HFFc6 (cell line): Measurements from ENCODE around the gene ZXDA. TPM values are rescaled to one million over a fixed set of nuclear protein-coding genes. Genes with fewer than 3 reads are reported as not detected.

Experiments used
- DNase-seq: peaks from one replicate; pipeline ENCODE4 v3.0.0-alpha.2; 2018
- H3K27ac Mint-ChIP-seq: 2 replicates; pipeline ENCODE4 v1.8.0; 2020; ENCODE audit warnings: mild to moderate bottlenecking, mixed read lengths
- H3K27me3 Mint-ChIP-seq: 2 replicates; pipeline ENCODE4 v1.8.0; 2021; ENCODE audit warnings: mild to moderate bottlenecking, moderate library complexity, mixed read lengths; ENCODE audit not compliant: insufficient read depth
- H3K36me3 Mint-ChIP-seq: 2 replicates; pipeline ENCODE4 v1.8.0; 2021; ENCODE audit warnings: low read depth, mixed read lengths
- H3K4me1 Mint-ChIP-seq: 2 replicates; pipeline ENCODE4 v1.8.0; 2020; ENCODE audit warnings: low read depth, mixed read lengths
- H3K4me3 Mint-ChIP-seq: 2 replicates; pipeline ENCODE4 v1.8.0; 2020; ENCODE audit warnings: mild to moderate bottlenecking, moderate library complexity, mixed read lengths
- H3K9me3 Mint-ChIP-seq: 2 replicates; pipeline ENCODE4 v1.8.0; 2020; ENCODE audit warnings: mild to moderate bottlenecking, mixed read lengths
- CTCF ChIP-seq: fragments of 200-600 bp; sonication (generic); IDR thresholded peaks from 2 replicates; pipeline ENCODE4 v1.5.0; 2021; ENCODE audit warnings: antibody characterized with exemption, mild to moderate bottlenecking
- total RNA-seq, 6 experiments: library from RNA; stranded (reverse); fragmentation: NEBNext Ultra II Directional; extraction: Animal tissue kit (Norgen Biotek cat#: 25700); gene quantifications; 2 replicates in 1 of 6; 3 replicates in 5 of 6; pipeline ENCODE4 v1.2.3, GENCODE V29; 2021

Gene ZXDA
- total RNA-seq, 6 experiments from 2014 or later: 2.3 to 3.5 (median 3.2) TPM

GRCh38 chrX:57906790-57907189, 3.5 kb downstream of the ZXDA start:
- Mint-ChIP-seq H3K27ac (peak overlapping the region; percentile 70), H3K4me1 (peaks cover 41% of the 10 kb centered on the region), H3K27me3 (no peaks in the 10 kb centered on the region), H3K4me3 (peak overlapping the region; percentile 68), H3K36me3 (no peaks in the 10 kb centered on the region; the same call in 1 of the 2 replicates), H3K9me3 (no peaks in the 10 kb centered on the region)
- TF ChIP-seq CTCF: no peak
- DNase-seq: peak; percentile 76

DNA sequence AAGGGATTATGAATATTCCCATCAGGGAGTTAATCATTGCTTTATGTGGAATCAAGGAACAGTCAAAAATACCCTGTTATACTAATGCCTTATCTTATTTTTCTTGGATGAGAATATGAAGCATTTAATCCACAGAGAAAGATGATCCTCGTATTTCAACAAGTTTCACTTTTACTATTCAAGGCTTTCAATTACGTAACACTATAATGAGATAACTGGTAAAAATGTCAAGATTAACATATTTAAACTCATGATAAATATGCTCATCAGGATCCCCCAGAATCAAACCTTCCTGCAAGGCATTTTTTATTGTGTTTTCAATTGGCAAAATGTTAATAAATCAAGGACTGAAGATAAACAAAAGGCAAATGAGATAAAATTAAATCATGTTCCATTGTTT, 5.1 kb downstream of the ZXDA start:
- Mint-ChIP-seq H3K27me3 (no peaks in the 10 kb centered on the region), H3K27ac (peak overlapping the region; percentile 72; the same call in 1 of the 2 replicates), H3K4me1 (peaks cover 38% of the 10 kb centered on the region), H3K9me3 (no peaks in the 10 kb centered on the region), H3K36me3 (no peaks in the 10 kb centered on the region; the same call in 1 of the 2 replicates), H3K4me3 (peak overlapping the region; percentile 84)
- DNase-seq: no peak
- no peak for TF ChIP-seq CTCF

- TF ChIP-seq CTCF: no peak
- H3K36me3 Mint-ChIP-seq: no peaks in the 10 kb centered on the region; the same call in 1 of the 2 replicates
- DNase-seq: no peak
- no peak overlapping the region for H3K27ac Mint-ChIP-seq
- H3K4me1 Mint-ChIP-seq: peaks cover 38% of the 10 kb centered on the region
- H3K9me3 Mint-ChIP-seq: no peaks in the 10 kb centered on the region
- no peak overlapping the region for H3K4me3 Mint-ChIP-seq
- no peaks in the 10 kb centered on the region for H3K27me3 Mint-ChIP-seq
Observed at GRCh38 chrX:57904176-57904880, 5.9 kb downstream of the ZXDA start.

- no peak for DNase-seq
- no peak for TF ChIP-seq CTCF
- Mint-ChIP-seq H3K9me3 (no peaks in the 10 kb centered on the region), H3K36me3 (no peaks in the 10 kb centered on the region; the same call in 1 of the 2 replicates), H3K4me1 (peaks cover 41% of the 10 kb centered on the region), H3K4me3 (no peak overlapping the region), H3K27ac (no peak overlapping the region), H3K27me3 (no peaks in the 10 kb centered on the region)
Observed at GRCh38 chrX:57902633-57903032, 7.6 kb downstream of the ZXDA start.

GRCh38 chrX:57901466-57901865, 8.8 kb downstream of the ZXDA start:
- no peaks in the 10 kb centered on the region for H3K27me3 Mint-ChIP-seq
- H3K9me3 Mint-ChIP-seq: no peaks in the 10 kb centered on the region
- no peak overlapping the region for H3K4me3 Mint-ChIP-seq
- DNase-seq: no peak
- H3K27ac Mint-ChIP-seq: no peak overlapping the region
- H3K4me1 Mint-ChIP-seq: peaks cover 36% of the 10 kb centered on the region
- no peak for TF ChIP-seq CTCF
- no peaks in the 10 kb centered on the region; the same call in 1 of the 2 replicates for H3K36me3 Mint-ChIP-seq
